ENCODE data around the gene SPSB3. TPM values are rescaled to one million over a fixed set of nuclear protein-coding genes. Genes with fewer than 3 reads are reported as not detected.
"Not testable (repeated sequence)": the region's sequence is repeated elsewhere in the genome, so short reads cannot be mapped to it uniquely, and the experiment has no call there.

The SPSB3 gene
- total RNA-seq, 2 donors from 2014 or later, result 28.0 to 28.1 TPM

DNA sequence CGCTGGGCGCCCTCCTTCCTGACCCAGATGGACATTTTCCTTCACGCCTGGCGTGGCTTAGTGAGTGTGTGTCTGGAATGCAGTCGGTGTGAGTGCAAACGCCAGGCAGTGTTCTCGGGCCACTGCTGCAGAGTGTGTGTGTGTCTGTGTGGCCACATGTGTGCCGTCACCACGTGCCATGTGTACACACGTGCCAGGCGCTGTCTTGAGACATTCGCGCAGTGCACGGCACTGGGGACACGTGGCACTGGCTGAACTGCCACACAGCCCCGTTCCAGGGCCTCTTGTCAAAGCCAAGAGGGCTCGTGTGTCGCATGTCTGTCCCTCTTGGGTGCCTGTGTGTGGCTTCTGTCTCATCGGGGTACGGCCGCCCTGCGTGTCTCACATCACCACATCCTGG lies 47.6 kb downstream of the SPSB3 start:
- Histone ChIP-seq H3K4me1 (ENCODE audit: control insufficient read depth, insufficient read depth, low read length) (no peaks in the 10 kb centered on the region), H3K27me3 (ENCODE audit: control insufficient read depth, insufficient read depth, low read length, poor library complexity, severe bottlenecking) (no peaks in the 10 kb centered on the region), H3K9ac (ENCODE audit: extremely low read depth, low read length, poor library complexity, severe bottlenecking) (no peak overlapping the region), H3K4me3 (ENCODE audit: low read length) (peak overlapping the region; percentile 1), H3K9me3 (ENCODE audit: control insufficient read depth, low read length) (peaks cover 49% of the 10 kb centered on the region), H3K36me3 (ENCODE audit: control insufficient read depth, insufficient read depth, low read length) (peaks cover 11% of the 10 kb centered on the region), H3K27ac (ENCODE audit: low read depth, low read length) (no peak overlapping the region)
- H3K4me1 Mint-ChIP-seq, result no peaks in the 10 kb centered on the region
- WGBS, 2 experiments (ENCODE audit: insufficient coverage in 1 of 2, insufficient read length in 1 of 2), result 96 to 97% methylated on average over 20 to 22 of the region's 22 CpGs
- TF ChIP-seq, protein P1, sequence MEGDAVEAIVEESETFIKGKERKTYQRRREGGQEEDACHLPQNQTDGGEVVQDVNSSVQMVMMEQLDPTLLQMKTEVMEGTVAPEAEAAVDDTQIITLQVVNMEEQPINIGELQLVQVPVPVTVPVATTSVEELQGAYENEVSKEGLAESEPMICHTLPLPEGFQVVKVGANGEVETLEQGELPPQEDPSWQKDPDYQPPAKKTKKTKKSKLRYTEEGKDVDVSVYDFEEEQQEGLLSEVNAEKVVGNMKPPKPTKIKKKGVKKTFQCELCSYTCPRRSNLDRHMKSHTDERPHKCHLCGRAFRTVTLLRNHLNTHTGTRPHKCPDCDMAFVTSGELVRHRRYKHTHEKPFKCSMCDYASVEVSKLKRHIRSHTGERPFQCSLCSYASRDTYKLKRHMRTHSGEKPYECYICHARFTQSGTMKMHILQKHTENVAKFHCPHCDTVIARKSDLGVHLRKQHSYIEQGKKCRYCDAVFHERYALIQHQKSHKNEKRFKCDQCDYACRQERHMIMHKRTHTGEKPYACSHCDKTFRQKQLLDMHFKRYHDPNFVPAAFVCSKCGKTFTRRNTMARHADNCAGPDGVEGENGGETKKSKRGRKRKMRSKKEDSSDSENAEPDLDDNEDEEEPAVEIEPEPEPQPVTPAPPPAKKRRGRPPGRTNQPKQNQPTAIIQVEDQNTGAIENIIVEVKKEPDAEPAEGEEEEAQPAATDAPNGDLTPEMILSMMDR (conservative IDR thresholded peaks at IDR 0.05), result no peak
- H3K9me3 Mint-ChIP-seq, result no peaks in the 10 kb centered on the region
- no peak overlapping the region for H3K27ac Mint-ChIP-seq
- H3K4me3 Mint-ChIP-seq, result no peak overlapping the region
- peaks cover 14% of the 10 kb centered on the region for H3K36me3 Mint-ChIP-seq (ENCODE audit: low read depth)
- no peaks in the 10 kb centered on the region for H3K27me3 Mint-ChIP-seq (ENCODE audit: insufficient read depth)
- no peak for DNase-seq

DNA sequence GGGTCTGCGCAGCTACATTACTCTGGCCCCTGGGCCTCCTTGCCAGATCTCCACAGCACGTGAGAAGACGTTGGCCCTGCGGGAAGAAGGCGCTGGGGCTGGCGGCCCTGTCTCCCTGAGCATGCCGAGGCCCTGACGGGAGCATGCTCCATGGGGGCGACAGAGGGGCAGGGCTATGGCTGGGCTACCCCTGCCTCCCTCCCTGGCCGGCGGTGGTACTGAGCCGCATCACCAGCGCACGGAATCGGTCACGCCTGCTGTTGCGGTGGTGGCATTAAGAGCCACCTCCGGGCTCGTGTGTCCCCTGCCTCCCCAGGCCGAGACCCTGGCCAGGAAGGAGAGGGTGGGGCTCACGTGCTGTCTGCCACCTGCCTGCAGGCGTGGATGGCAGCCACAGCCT lies 48.2 kb downstream of the SPSB3 start:
- no peak overlapping the region for H3K4me3 Mint-ChIP-seq
- H3K9ac ChIP-seq (ENCODE audit: extremely low read depth, low read length, poor library complexity, severe bottlenecking), result no peak overlapping the region
- no peak for DNase-seq
- peaks cover 42% of the 10 kb centered on the region for H3K9me3 ChIP-seq (ENCODE audit: control insufficient read depth, low read length)
- H3K4me3 ChIP-seq (ENCODE audit: low read length), result no peak overlapping the region
- H3K36me3 ChIP-seq (ENCODE audit: control insufficient read depth, insufficient read depth, low read length), result peaks cover 11% of the 10 kb centered on the region
- H3K27ac Mint-ChIP-seq, result no peak overlapping the region
- H3K27me3 ChIP-seq (ENCODE audit: control insufficient read depth, insufficient read depth, low read length, poor library complexity, severe bottlenecking), result no peaks in the 10 kb centered on the region
- WGBS, 2 experiments (ENCODE audit: insufficient coverage in 1 of 2, insufficient read length in 1 of 2), result 96% methylated on average over 14 to 22 of the region's 22 CpGs
- TF ChIP-seq, protein P1 (conservative IDR thresholded peaks at IDR 0.05), result no peak
- H3K36me3 Mint-ChIP-seq (ENCODE audit: low read depth), result peaks cover 18% of the 10 kb centered on the region
- H3K27me3 Mint-ChIP-seq (ENCODE audit: insufficient read depth), result no peaks in the 10 kb centered on the region
- no peaks in the 10 kb centered on the region for H3K4me1 ChIP-seq (ENCODE audit: control insufficient read depth, insufficient read depth, low read length)
- no peak overlapping the region for H3K27ac ChIP-seq (ENCODE audit: low read depth, low read length)
- H3K9me3 Mint-ChIP-seq, result no peaks in the 10 kb centered on the region
- no peaks in the 10 kb centered on the region for H3K4me1 Mint-ChIP-seq

DNA sequence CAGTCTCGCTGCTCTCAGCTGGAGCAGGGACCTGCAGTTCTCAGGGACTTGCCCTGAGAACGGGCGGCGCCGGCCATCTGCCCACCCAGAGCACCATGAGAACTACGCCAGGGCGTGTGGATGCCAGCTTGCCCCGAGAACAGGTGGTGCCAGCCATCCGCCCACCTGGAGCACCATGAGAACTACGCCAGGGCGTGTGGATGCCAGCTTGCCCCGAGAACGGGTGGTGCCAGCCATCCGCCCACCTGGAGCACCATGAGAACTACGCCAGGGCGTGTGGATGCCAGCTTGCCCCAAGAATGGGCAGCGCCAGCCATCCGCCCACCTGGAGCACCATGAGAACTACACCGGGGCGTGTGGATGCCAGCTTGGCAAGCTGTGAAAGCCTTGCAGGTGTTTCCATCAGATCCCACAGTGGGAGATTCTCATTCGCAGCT lies 49.8 kb downstream of the SPSB3 start:
- not testable (repeated sequence) for H3K27me3 Mint-ChIP-seq (ENCODE audit: insufficient read depth); H3K9ac ChIP-seq (ENCODE audit: extremely low read depth, low read length, poor library complexity, severe bottlenecking); H3K4me3 Mint-ChIP-seq; H3K27me3 ChIP-seq (ENCODE audit: control insufficient read depth, insufficient read depth, low read length, poor library complexity, severe bottlenecking); H3K4me1 ChIP-seq (ENCODE audit: control insufficient read depth, insufficient read depth, low read length); H3K4me3 ChIP-seq (ENCODE audit: low read length); H3K4me1 Mint-ChIP-seq; H3K27ac ChIP-seq (ENCODE audit: low read depth, low read length); H3K27ac Mint-ChIP-seq; DNase-seq; H3K9me3 Mint-ChIP-seq
- WGBS, 2 experiments (ENCODE audit: insufficient coverage in 1 of 2, insufficient read length in 1 of 2), result 94 to 98% methylated on average over 15 to 21 of the region's 21 CpGs
- H3K36me3 Mint-ChIP-seq (ENCODE audit: low read depth), result peaks cover 29% of the 10 kb centered on the region
- H3K9me3 ChIP-seq (ENCODE audit: control insufficient read depth, low read length), result peaks cover 27% of the 10 kb centered on the region
- peaks cover 11% of the 10 kb centered on the region for H3K36me3 ChIP-seq (ENCODE audit: control insufficient read depth, insufficient read depth, low read length)

DNA sequence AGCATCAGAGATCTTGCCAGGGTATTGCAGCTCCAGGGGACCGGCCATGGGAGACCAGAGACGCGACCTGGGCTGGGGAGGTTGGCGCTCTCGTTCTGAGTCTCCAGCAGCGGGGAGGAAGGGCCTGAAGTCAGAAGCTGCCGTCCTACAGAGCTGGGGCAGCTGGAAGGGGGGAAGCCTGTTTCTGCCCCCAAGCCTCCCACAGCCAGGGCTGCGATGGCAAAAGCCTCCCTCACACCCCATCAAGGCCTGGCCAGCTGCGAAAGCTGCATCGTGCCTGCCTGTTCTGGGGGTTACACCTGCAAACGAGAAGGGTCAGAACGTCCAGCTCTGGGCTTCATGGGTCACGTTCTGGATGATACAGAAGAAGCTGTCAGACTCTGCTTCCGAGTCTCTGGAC lies 50.3 kb downstream of the SPSB3 start:
- Mint-ChIP-seq H3K9me3 (no peaks in the 10 kb centered on the region), H3K36me3 (ENCODE audit: low read depth) (peaks cover 34% of the 10 kb centered on the region), H3K4me3 (no peak overlapping the region), H3K4me1 (no peaks in the 10 kb centered on the region), H3K27ac (no peak overlapping the region), H3K27me3 (ENCODE audit: insufficient read depth) (no peaks in the 10 kb centered on the region)
- TF ChIP-seq, protein P1 (conservative IDR thresholded peaks at IDR 0.05), result no peak
- no peak overlapping the region for H3K9ac ChIP-seq (ENCODE audit: extremely low read depth, low read length, poor library complexity, severe bottlenecking)
- WGBS, 2 experiments (ENCODE audit: insufficient coverage in 1 of 2, insufficient read length in 1 of 2), result 93 to 94% methylated on average over 8 to 14 of the region's 14 CpGs
- H3K27ac ChIP-seq (ENCODE audit: low read depth, low read length), result no peak overlapping the region
- no peaks in the 10 kb centered on the region for H3K27me3 ChIP-seq (ENCODE audit: control insufficient read depth, insufficient read depth, low read length, poor library complexity, severe bottlenecking)
- H3K4me1 ChIP-seq (ENCODE audit: control insufficient read depth, insufficient read depth, low read length), result no peaks in the 10 kb centered on the region
- peaks cover 24% of the 10 kb centered on the region for H3K9me3 ChIP-seq (ENCODE audit: control insufficient read depth, low read length)
- H3K4me3 ChIP-seq (ENCODE audit: low read length), result no peak overlapping the region
- H3K36me3 ChIP-seq (ENCODE audit: control insufficient read depth, insufficient read depth, low read length), result peaks cover 15% of the 10 kb centered on the region
- no peak for DNase-seq

All from endodermal cell (in vitro differentiated cells).